ENCODE data around the gene SLC9A9.

SLC9A9 gene

GRCh38 chr3:143770391-143770790 is 77.9 kb downstream of the SLC9A9 start:
- no CpG with 5 or more reads among the region's 2 CpGs for WGBS (ENCODE audit: insufficient coverage)
- Histone ChIP-seq H3K27ac (ENCODE audit: insufficient read depth in 1 of 2, low read depth in 1 of 2, low read length in 2 of 2, poor library complexity in 1 of 2, severe bottlenecking in 2 of 2) (no peak overlapping the region), H3K36me3 (ENCODE audit: control insufficient read depth in 4 of 4, insufficient read depth in 4 of 4, low read length in 3 of 4) (no peaks in the 10 kb centered on the region), H3K4me1 (ENCODE audit: control extremely low read depth in 1 of 4, control insufficient read depth in 4 of 4, insufficient read depth in 4 of 4, low read length in 3 of 4) (no peaks in the 10 kb centered on the region), H3K9me3 (ENCODE audit: control extremely low read depth in 1 of 5, control insufficient read depth in 4 of 5, insufficient read depth in 2 of 5, low read depth in 1 of 5, low read length in 4 of 5) (no peaks in the 10 kb centered on the region), H3K4me3 (ENCODE audit: control insufficient read depth in 1 of 7, extremely low read depth in 1 of 7, insufficient read depth in 4 of 7, low read depth in 2 of 7, low read length in 6 of 7) (no peak overlapping the region), H3K27me3 (replicated peaks in 2 of 5; ENCODE audit: control insufficient read depth in 4 of 5, insufficient read depth in 5 of 5, low read length in 4 of 5) (no peaks in the 10 kb centered on the region)
- POLR2A ChIA-PET = no interaction called here
- DNase-seq = no peak
- CTCF ChIA-PET = no interaction called here

DNA sequence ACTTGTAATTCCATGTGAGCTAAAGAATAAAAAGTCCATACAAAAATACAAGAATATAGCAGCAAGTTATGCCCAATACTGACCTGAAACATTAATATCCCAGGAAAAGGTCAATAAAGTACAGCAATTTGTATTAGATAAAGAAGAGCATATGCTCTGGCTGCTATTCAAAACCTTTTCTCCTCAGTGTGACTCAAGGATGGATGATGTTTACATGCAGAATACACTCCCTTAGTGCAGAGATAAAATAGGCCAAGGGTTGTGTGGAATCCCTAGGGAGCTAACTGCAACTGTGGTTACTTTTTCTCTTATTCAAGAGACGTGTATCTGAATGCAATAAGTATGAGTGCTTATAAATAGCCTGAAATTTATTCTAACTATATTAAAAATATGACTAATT is 78.7 kb downstream of the SLC9A9 start:
- CTCF ChIA-PET = no interaction called here
- no peaks in the 10 kb centered on the region for H3K27me3 ChIP-seq (replicated peaks in 2 of 5; ENCODE audit: control insufficient read depth in 4 of 5, insufficient read depth in 5 of 5, low read length in 4 of 5)
- H3K4me1 ChIP-seq (ENCODE audit: control extremely low read depth in 1 of 4, control insufficient read depth in 4 of 4, insufficient read depth in 4 of 4, low read length in 3 of 4) = no peaks in the 10 kb centered on the region
- WGBS (ENCODE audit: insufficient coverage) = no CpG with 5 or more reads among the region's 1 CpG
- H3K4me3 ChIP-seq (ENCODE audit: control insufficient read depth in 1 of 7, extremely low read depth in 1 of 7, insufficient read depth in 4 of 7, low read depth in 2 of 7, low read length in 6 of 7) = no peak overlapping the region
- H3K9me3 ChIP-seq (ENCODE audit: control extremely low read depth in 1 of 5, control insufficient read depth in 4 of 5, insufficient read depth in 2 of 5, low read depth in 1 of 5, low read length in 4 of 5) = no peaks in the 10 kb centered on the region
- no peaks in the 10 kb centered on the region for H3K36me3 ChIP-seq (ENCODE audit: control insufficient read depth in 4 of 4, insufficient read depth in 4 of 4, low read length in 3 of 4)
- no peak for DNase-seq
- POLR2A ChIA-PET = no interaction called here
- no peak overlapping the region for H3K27ac ChIP-seq (ENCODE audit: insufficient read depth in 1 of 2, low read depth in 1 of 2, low read length in 2 of 2, poor library complexity in 1 of 2, severe bottlenecking in 2 of 2)

DNA sequence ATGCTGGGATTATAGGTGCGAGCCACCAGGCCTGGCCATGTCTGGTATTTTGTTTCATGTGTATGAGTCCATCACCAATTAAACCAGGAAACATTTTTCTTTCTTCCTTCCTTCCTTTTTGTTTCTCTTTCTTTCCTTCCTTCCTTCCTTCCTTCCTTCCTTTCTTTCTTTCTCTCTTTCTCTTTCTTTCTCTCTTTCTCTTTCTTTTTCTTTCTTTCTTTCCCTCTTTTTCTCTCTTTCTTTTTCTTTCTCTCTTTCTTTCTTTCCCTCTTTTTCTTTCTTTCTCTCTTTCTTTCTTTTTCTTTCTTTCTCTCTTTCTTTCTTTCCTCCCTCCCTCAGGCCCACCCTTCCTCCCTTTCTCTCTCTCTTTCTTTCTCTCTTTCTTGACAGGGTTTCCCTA is 83.4 kb downstream of the SLC9A9 start:
- CTCF ChIA-PET = no interaction called here

GRCh38 chr3:143763564-143764162 is 84.6 kb downstream of the SLC9A9 start:
- H3K4me3 ChIP-seq (ENCODE audit: control insufficient read depth in 1 of 7, extremely low read depth in 1 of 7, insufficient read depth in 4 of 7, low read depth in 2 of 7, low read length in 6 of 7) = no peak overlapping the region
- peak in 2 of 3 donors; percentile 22 to 26 for DNase-seq
- no peak overlapping the region for H3K27ac ChIP-seq (ENCODE audit: insufficient read depth in 1 of 2, low read depth in 1 of 2, low read length in 2 of 2, poor library complexity in 1 of 2, severe bottlenecking in 2 of 2)
- CTCF ChIA-PET = interaction anchor here (0.8 kb wide), 1 partner anchor 11 kb away, joined by 3 read pairs; no protein-coding TSS in a partner anchor
- no peaks in the 10 kb centered on the region for H3K4me1 ChIP-seq (ENCODE audit: control extremely low read depth in 1 of 4, control insufficient read depth in 4 of 4, insufficient read depth in 4 of 4, low read length in 3 of 4)
- no peaks in the 10 kb centered on the region for H3K27me3 ChIP-seq (replicated peaks in 2 of 5; ENCODE audit: control insufficient read depth in 4 of 5, insufficient read depth in 5 of 5, low read length in 4 of 5)
- H3K9me3 ChIP-seq (ENCODE audit: control extremely low read depth in 1 of 5, control insufficient read depth in 4 of 5, insufficient read depth in 2 of 5, low read depth in 1 of 5, low read length in 4 of 5) = no peaks in the 10 kb centered on the region
- POLR2A ChIA-PET = no interaction called here
- H3K36me3 ChIP-seq (ENCODE audit: control insufficient read depth in 4 of 4, insufficient read depth in 4 of 4, low read length in 3 of 4) = no peaks in the 10 kb centered on the region

More for the DNA sequence above, 83.4 kb downstream of the SLC9A9 start:
- H3K9me3 ChIP-seq (ENCODE audit: control extremely low read depth in 1 of 5, control insufficient read depth in 4 of 5, insufficient read depth in 2 of 5, low read depth in 1 of 5, low read length in 4 of 5) = no peaks in the 10 kb centered on the region
- H3K4me3 ChIP-seq (ENCODE audit: control insufficient read depth in 1 of 7, extremely low read depth in 1 of 7, insufficient read depth in 4 of 7, low read depth in 2 of 7, low read length in 6 of 7) = no peak overlapping the region
- 100% methylated on average over 1 of the region's 1 CpG for WGBS (ENCODE audit: insufficient coverage)
- H3K27ac ChIP-seq (ENCODE audit: insufficient read depth in 1 of 2, low read depth in 1 of 2, low read length in 2 of 2, poor library complexity in 1 of 2, severe bottlenecking in 2 of 2) = no peak overlapping the region
- no peaks in the 10 kb centered on the region for H3K4me1 ChIP-seq (ENCODE audit: control extremely low read depth in 1 of 4, control insufficient read depth in 4 of 4, insufficient read depth in 4 of 4, low read length in 3 of 4)
- no peak for DNase-seq
- POLR2A ChIA-PET = no interaction called here
- no peaks in the 10 kb centered on the region for H3K27me3 ChIP-seq (replicated peaks in 2 of 5; ENCODE audit: control insufficient read depth in 4 of 5, insufficient read depth in 5 of 5, low read length in 4 of 5)
- no peaks in the 10 kb centered on the region for H3K36me3 ChIP-seq (ENCODE audit: control insufficient read depth in 4 of 4, insufficient read depth in 4 of 4, low read length in 3 of 4)

- Histone ChIP-seq H3K27me3 (replicated peaks in 2 of 5; ENCODE audit: control insufficient read depth in 4 of 5, insufficient read depth in 5 of 5, low read length in 4 of 5) (no peaks in the 10 kb centered on the region), H3K9me3 (ENCODE audit: control extremely low read depth in 1 of 5, control insufficient read depth in 4 of 5, insufficient read depth in 2 of 5, low read depth in 1 of 5, low read length in 4 of 5) (no peaks in the 10 kb centered on the region), H3K4me1 (ENCODE audit: control extremely low read depth in 1 of 4, control insufficient read depth in 4 of 4, insufficient read depth in 4 of 4, low read length in 3 of 4) (no peaks in the 10 kb centered on the region), H3K4me3 (ENCODE audit: control insufficient read depth in 1 of 7, extremely low read depth in 1 of 7, insufficient read depth in 4 of 7, low read depth in 2 of 7, low read length in 6 of 7) (no peak overlapping the region), H3K27ac (ENCODE audit: insufficient read depth in 1 of 2, low read depth in 1 of 2, low read length in 2 of 2, poor library complexity in 1 of 2, severe bottlenecking in 2 of 2) (no peak overlapping the region), H3K36me3 (ENCODE audit: control insufficient read depth in 4 of 4, insufficient read depth in 4 of 4, low read length in 3 of 4) (no peaks in the 10 kb centered on the region)
- 93% methylated on average over 2 of the region's 4 CpGs for WGBS (ENCODE audit: insufficient coverage)
- DNase-seq = no peak
- ChIA-PET CTCF (no interaction called here), POLR2A (no interaction called here)
These were observed 90.6 kb downstream of the SLC9A9 start for GRCh38 chr3:143757691-143758090.

DNA sequence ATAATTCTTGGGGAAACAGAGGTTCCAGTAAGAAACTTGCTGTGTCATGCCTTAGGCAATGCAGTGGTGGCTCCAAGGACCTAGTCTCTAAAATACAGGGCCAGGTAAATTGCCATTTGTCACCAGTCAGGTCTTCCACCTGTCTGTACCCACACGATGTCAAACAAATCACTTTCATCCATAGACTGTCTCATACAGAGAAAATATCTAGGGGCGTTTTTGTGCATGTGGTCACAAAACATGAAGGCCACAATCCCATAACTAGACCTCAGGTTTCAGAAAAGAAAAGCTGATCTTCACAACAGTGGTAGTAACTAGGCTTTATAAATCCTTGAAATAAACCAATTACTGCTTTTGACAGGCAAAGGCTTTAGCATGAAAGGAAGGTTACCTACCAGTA is 92.3 kb downstream of the SLC9A9 start:
- ChIA-PET POLR2A (no interaction called here), CTCF (no interaction called here)
- no peaks in the 10 kb centered on the region for H3K4me1 ChIP-seq (ENCODE audit: control extremely low read depth in 1 of 4, control insufficient read depth in 4 of 4, insufficient read depth in 4 of 4, low read length in 3 of 4)
- no peak for DNase-seq
- H3K4me3 ChIP-seq (ENCODE audit: control insufficient read depth in 1 of 7, extremely low read depth in 1 of 7, insufficient read depth in 4 of 7, low read depth in 2 of 7, low read length in 6 of 7) = no peak overlapping the region
- H3K27me3 ChIP-seq (replicated peaks in 2 of 5; ENCODE audit: control insufficient read depth in 4 of 5, insufficient read depth in 5 of 5, low read length in 4 of 5) = no peaks in the 10 kb centered on the region
- 92% methylated on average over 2 of the region's 2 CpGs for WGBS (ENCODE audit: insufficient coverage)
- H3K9me3 ChIP-seq (ENCODE audit: control extremely low read depth in 1 of 5, control insufficient read depth in 4 of 5, insufficient read depth in 2 of 5, low read depth in 1 of 5, low read length in 4 of 5) = no peaks in the 10 kb centered on the region
- H3K36me3 ChIP-seq (ENCODE audit: control insufficient read depth in 4 of 4, insufficient read depth in 4 of 4, low read length in 3 of 4) = no peaks in the 10 kb centered on the region
- H3K27ac ChIP-seq (ENCODE audit: insufficient read depth in 1 of 2, low read depth in 1 of 2, low read length in 2 of 2, poor library complexity in 1 of 2, severe bottlenecking in 2 of 2) = no peak overlapping the region

GRCh38 chr3:143754090-143754489 is 94.2 kb downstream of the SLC9A9 start:
- H3K4me1 ChIP-seq (ENCODE audit: control extremely low read depth in 1 of 4, control insufficient read depth in 4 of 4, insufficient read depth in 4 of 4, low read length in 3 of 4) = no peaks in the 10 kb centered on the region
- H3K27me3 ChIP-seq (replicated peaks in 2 of 5; ENCODE audit: control insufficient read depth in 4 of 5, insufficient read depth in 5 of 5, low read length in 4 of 5) = no peaks in the 10 kb centered on the region
- no peak overlapping the region for H3K4me3 ChIP-seq (ENCODE audit: control insufficient read depth in 1 of 7, extremely low read depth in 1 of 7, insufficient read depth in 4 of 7, low read depth in 2 of 7, low read length in 6 of 7)
- no peak overlapping the region for H3K27ac ChIP-seq (ENCODE audit: insufficient read depth in 1 of 2, low read depth in 1 of 2, low read length in 2 of 2, poor library complexity in 1 of 2, severe bottlenecking in 2 of 2)
- POLR2A ChIA-PET = no interaction called here
- WGBS (ENCODE audit: insufficient coverage) = no CpG with 5 or more reads among the region's 1 CpG
- no peaks in the 10 kb centered on the region for H3K9me3 ChIP-seq (ENCODE audit: control extremely low read depth in 1 of 5, control insufficient read depth in 4 of 5, insufficient read depth in 2 of 5, low read depth in 1 of 5, low read length in 4 of 5)
- H3K36me3 ChIP-seq (ENCODE audit: control insufficient read depth in 4 of 4, insufficient read depth in 4 of 4, low read length in 3 of 4) = no peaks in the 10 kb centered on the region
- CTCF ChIA-PET = no interaction called here
- DNase-seq = no peak

Data from common myeloid progenitor, CD34-positive (primary cell).